ENCODE data around the gene UTS2B.

The UTS2B gene

GRCh38 chr3:191257286-191257685, 73.0 kb downstream of the UTS2B start:
- Mint-ChIP-seq H3K4me3 (no peak overlapping the region), H3K27ac (no peak overlapping the region), H3K27me3 (ENCODE audit: low read depth) (no peaks in the 10 kb centered on the region), H3K9me3 (no peaks in the 10 kb centered on the region), H3K36me3 (ENCODE audit: low read depth) (no peaks in the 10 kb centered on the region), H3K4me1 (no peaks in the 10 kb centered on the region)
- TF ChIP-seq, protein P1, sequence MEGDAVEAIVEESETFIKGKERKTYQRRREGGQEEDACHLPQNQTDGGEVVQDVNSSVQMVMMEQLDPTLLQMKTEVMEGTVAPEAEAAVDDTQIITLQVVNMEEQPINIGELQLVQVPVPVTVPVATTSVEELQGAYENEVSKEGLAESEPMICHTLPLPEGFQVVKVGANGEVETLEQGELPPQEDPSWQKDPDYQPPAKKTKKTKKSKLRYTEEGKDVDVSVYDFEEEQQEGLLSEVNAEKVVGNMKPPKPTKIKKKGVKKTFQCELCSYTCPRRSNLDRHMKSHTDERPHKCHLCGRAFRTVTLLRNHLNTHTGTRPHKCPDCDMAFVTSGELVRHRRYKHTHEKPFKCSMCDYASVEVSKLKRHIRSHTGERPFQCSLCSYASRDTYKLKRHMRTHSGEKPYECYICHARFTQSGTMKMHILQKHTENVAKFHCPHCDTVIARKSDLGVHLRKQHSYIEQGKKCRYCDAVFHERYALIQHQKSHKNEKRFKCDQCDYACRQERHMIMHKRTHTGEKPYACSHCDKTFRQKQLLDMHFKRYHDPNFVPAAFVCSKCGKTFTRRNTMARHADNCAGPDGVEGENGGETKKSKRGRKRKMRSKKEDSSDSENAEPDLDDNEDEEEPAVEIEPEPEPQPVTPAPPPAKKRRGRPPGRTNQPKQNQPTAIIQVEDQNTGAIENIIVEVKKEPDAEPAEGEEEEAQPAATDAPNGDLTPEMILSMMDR (IDR thresholded peaks at IDR 0.05; ENCODE audit: unreplicated experiment in 3 of 3) = no peak

DNA sequence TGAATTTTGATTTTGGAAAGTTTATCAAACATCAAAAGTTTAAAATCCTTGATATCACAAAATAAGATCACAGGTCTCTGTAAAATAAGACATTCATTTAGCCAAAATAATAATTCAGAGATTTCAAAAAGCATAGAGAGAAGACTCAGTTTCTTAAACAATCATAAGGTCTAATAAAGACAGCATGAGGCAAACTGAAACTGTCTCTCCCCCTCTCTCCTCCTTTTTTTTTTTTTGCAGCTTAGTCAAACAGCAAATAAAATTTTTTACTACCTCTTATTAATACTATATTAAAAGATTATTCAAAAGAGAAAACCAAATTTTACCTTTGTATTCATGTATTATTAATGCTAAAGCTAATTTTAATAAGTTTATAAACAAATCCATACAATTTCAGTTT, 73.9 kb downstream of the UTS2B start:
- Mint-ChIP-seq H3K27ac (no peak overlapping the region), H3K4me1 (no peaks in the 10 kb centered on the region), H3K27me3 (ENCODE audit: low read depth) (no peaks in the 10 kb centered on the region), H3K36me3 (ENCODE audit: low read depth) (no peaks in the 10 kb centered on the region), H3K9me3 (no peaks in the 10 kb centered on the region), H3K4me3 (no peak overlapping the region)
- TF ChIP-seq, protein P1 (IDR thresholded peaks at IDR 0.05; ENCODE audit: unreplicated experiment in 3 of 3) = no peak

- H3K27ac Mint-ChIP-seq = no peak overlapping the region
Observed at GRCh38 chr3:191255156-191255555, 75.2 kb downstream of the UTS2B start.

DNA sequence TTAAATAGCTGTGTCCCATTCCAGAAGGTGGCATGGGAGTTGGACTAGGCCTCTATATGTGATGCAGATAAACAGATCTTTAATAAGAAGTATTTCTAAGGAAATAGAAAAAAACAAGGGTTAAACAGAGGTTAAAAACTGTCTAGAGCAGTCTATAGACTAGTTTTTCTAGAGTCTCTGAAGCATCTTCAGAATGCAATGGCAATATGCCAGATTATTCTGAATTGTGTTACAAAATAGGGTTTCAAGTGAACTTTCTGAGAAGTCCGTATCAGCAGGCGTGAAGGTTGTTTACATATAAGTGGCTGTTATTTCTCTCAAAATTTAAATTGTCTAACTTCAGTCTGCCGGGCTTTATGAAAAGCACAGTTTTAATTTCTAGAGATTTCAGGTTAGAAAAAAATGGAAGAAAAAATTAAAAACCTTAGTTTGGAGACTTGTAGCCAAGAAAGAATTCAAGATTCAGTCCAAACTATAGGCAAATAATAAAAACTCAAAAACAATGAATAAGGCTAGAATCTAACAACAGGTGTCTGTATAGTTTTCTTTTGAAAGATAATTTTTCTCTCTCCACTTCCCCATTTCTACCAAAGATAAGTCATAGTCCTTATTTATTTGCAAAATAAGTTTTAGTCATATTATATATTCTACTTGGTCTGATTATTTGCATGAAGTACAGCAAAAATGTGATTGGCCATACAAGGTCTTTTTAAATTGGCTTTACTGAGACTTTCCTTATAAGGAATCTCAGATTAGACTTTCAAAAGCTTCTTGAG, 76.0 kb downstream of the UTS2B start:
- no peaks in the 10 kb centered on the region for H3K4me1 Mint-ChIP-seq
- H3K27me3 Mint-ChIP-seq (ENCODE audit: low read depth) = no peaks in the 10 kb centered on the region
- H3K36me3 Mint-ChIP-seq (ENCODE audit: low read depth) = no peaks in the 10 kb centered on the region
- H3K27ac Mint-ChIP-seq = no peak overlapping the region
- TF ChIP-seq, protein P1 (IDR thresholded peaks at IDR 0.05; ENCODE audit: unreplicated experiment in 3 of 3) = no peak
- H3K4me3 Mint-ChIP-seq = no peak overlapping the region
- no peaks in the 10 kb centered on the region for H3K9me3 Mint-ChIP-seq

More at GRCh38 chr3:191255156-191255555, 75.2 kb downstream of the UTS2B start:
- no peaks in the 10 kb centered on the region for H3K36me3 Mint-ChIP-seq (ENCODE audit: low read depth)
- no peak overlapping the region for H3K4me3 Mint-ChIP-seq
- TF ChIP-seq, protein P1 (IDR thresholded peaks at IDR 0.05; ENCODE audit: unreplicated experiment in 3 of 3) = no peak
- H3K27me3 Mint-ChIP-seq (ENCODE audit: low read depth) = no peaks in the 10 kb centered on the region
- no peaks in the 10 kb centered on the region for H3K9me3 Mint-ChIP-seq
- no peaks in the 10 kb centered on the region for H3K4me1 Mint-ChIP-seq

- no peak overlapping the region for H3K4me3 Mint-ChIP-seq
- TF ChIP-seq, protein P1 (IDR thresholded peaks at IDR 0.05; ENCODE audit: unreplicated experiment in 3 of 3) = no peak
- no peaks in the 10 kb centered on the region for H3K27me3 Mint-ChIP-seq (ENCODE audit: low read depth)
- no peak overlapping the region for H3K27ac Mint-ChIP-seq
- no peaks in the 10 kb centered on the region for H3K9me3 Mint-ChIP-seq
- H3K4me1 Mint-ChIP-seq = no peaks in the 10 kb centered on the region
- no peaks in the 10 kb centered on the region for H3K36me3 Mint-ChIP-seq (ENCODE audit: low read depth)
Observed at GRCh38 chr3:191253089-191253799, 77.1 kb downstream of the UTS2B start.

All from nephron (organoid).